Neutrophil (primary cell): ENCODE results near the gene CABYR.
"Not testable (repeated sequence)": the region's sequence is repeated elsewhere in the genome, so short reads cannot be mapped to it uniquely, and the experiment has no call there.

Source experiments
- H3K27ac ChIP-seq: fragments of 200-600 bp; sonication (generic); 2 replicates; pipeline ENCODE4 v1.5.1; 2016; ENCODE audit warnings: mild to moderate bottlenecking, moderate library complexity
- H3K27me3 ChIP-seq: fragments of 200-600 bp; sonication (generic); 2 replicates; pipeline ENCODE4 v1.6.0; 2016; ENCODE audit warnings: mild to moderate bottlenecking
- H3K36me3 ChIP-seq: fragments of 200-600 bp; sonication (generic); 2 replicates; pipeline ENCODE4 v1.5.1; 2017
- H3K4me1 ChIP-seq, 2 experiments: fragments of 200-600 bp in 1 of 2; sonication (generic) in 1 of 2; 1 replicate in 1 of 2; 2 replicates in 1 of 2; pipeline versions ENCODE4 v1.5.1 to v1.6.1; 2013 to 2016; ENCODE audit warnings: low read depth in 1 of 2, low read length in 1 of 2, mild to moderate bottlenecking in 1 of 2, moderate library complexity in 1 of 2; ENCODE audit not compliant: control insufficient read depth in 1 of 2, insufficient read depth in 1 of 2
- H3K4me3 ChIP-seq, 2 experiments: fragments of 200-600 bp in 1 of 2; sonication (generic) in 1 of 2; 1 replicate in 1 of 2; 2 replicates in 1 of 2; pipeline ENCODE4 v1.5.1; 2013 to 2016; ENCODE audit warnings: low read depth in 1 of 2, low read length in 1 of 2, mild to moderate bottlenecking in 1 of 2, moderate library complexity in 1 of 2
- H3K9me3 ChIP-seq: fragments of 200-600 bp; sonication (generic); 2 replicates; pipeline ENCODE4 v1.5.1; 2016
- TF ChIP-seq, protein P1 (sequence below): fragments of 200-600 bp; sonication (generic); IDR thresholded peaks from 2 replicates; pipeline ENCODE4 v1.5.1; 2016; ENCODE audit warnings: antibody characterized with exemption

CABYR gene

DNA sequence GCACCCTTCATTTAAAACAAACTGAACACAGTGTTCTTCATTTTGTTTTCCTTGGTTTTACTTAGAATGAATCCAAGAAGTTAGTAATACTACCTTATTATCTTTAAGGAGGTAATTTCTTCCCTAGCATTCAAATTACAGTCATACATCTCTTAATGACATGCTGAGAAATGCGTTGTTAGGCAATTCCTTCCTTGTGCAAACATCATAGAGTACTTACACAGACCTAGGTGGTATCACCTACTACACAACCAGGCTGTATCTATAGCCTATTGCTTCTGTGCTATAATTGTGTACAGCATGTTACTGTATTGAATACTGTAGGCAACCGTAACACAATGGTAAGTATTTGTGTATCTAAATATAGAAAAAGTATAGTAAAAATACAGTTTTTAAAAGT lies 8.4 kb upstream of the CABYR start:
- Histone ChIP-seq H3K4me3 (no peak overlapping the region), H3K27me3 (no peaks in the 10 kb centered on the region), H3K9me3 (no peaks in the 10 kb centered on the region), H3K4me1 (no peaks in the 10 kb centered on the region), H3K36me3 (peaks cover 61% of the 10 kb centered on the region), H3K27ac (no peak overlapping the region)
- TF ChIP-seq, protein P1, sequence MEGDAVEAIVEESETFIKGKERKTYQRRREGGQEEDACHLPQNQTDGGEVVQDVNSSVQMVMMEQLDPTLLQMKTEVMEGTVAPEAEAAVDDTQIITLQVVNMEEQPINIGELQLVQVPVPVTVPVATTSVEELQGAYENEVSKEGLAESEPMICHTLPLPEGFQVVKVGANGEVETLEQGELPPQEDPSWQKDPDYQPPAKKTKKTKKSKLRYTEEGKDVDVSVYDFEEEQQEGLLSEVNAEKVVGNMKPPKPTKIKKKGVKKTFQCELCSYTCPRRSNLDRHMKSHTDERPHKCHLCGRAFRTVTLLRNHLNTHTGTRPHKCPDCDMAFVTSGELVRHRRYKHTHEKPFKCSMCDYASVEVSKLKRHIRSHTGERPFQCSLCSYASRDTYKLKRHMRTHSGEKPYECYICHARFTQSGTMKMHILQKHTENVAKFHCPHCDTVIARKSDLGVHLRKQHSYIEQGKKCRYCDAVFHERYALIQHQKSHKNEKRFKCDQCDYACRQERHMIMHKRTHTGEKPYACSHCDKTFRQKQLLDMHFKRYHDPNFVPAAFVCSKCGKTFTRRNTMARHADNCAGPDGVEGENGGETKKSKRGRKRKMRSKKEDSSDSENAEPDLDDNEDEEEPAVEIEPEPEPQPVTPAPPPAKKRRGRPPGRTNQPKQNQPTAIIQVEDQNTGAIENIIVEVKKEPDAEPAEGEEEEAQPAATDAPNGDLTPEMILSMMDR = no peak

DNA sequence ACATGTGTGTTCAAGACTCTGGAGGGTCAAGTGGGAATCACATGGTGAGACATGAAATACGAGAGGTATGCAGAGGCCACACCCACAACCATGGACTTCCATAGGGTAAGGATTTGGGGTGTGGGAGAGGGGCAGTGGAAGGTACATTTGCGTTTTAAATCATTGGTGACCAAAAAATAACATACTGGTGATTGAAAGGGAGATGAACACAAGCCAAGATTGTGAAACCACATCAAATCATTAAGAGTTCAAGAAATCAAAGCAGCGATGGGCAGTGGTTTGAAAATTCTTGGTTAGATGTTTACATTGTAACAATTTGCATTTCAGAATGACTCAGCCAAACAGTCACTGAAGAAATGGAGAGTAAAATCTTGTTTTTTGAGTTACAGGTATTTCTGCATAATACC lies 1.9 kb upstream of the CABYR start:
- TF ChIP-seq, protein P1 = no peak
- H3K27me3 ChIP-seq = peaks cover 37% of the 10 kb centered on the region
- peaks cover 15% of the 10 kb centered on the region for H3K36me3 ChIP-seq
- H3K4me3 ChIP-seq = no peak overlapping the region
- H3K27ac ChIP-seq = no peak overlapping the region
- no peaks in the 10 kb centered on the region for H3K9me3 ChIP-seq
- peaks cover 13 to 14% of the 10 kb centered on the region in 2 experiments for H3K4me1 ChIP-seq

DNA sequence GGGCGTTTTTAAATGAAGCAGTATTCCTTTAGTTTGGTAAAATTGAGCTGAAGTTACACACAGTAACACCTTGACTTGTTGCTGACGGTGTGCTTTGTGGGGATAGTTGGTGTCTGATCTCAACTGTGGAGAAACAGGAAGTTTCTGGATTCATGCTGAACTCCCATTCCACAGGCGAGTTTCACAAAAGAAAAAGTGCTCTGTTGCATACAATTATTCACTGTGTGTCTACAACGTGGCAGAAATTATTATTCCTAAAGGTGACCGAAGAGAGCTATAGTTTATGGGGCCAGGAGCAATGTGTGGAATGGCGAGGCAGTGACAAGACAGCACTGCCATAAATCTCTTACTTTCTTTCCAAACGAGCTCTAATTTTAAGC lies 463 bp upstream of the CABYR start:
- H3K9me3 ChIP-seq = no peaks in the 10 kb centered on the region
- H3K36me3 ChIP-seq = peaks cover 2% of the 10 kb centered on the region
- H3K4me3 ChIP-seq = peak overlapping the region; percentile 58 to 64
- peaks cover 37% of the 10 kb centered on the region for H3K27me3 ChIP-seq
- no peak overlapping the region for H3K27ac ChIP-seq
- TF ChIP-seq, protein P1 = no peak
- H3K4me1 ChIP-seq = peaks cover 13 to 14% of the 10 kb centered on the region in 2 experiments

- Histone ChIP-seq H3K9me3 (no peaks in the 10 kb centered on the region), H3K27ac (no peak overlapping the region), H3K36me3 (no peaks in the 10 kb centered on the region), H3K4me3 (no peak overlapping the region), H3K27me3 (peaks cover 37% of the 10 kb centered on the region), H3K4me1 (peaks cover 13 to 14% of the 10 kb centered on the region in 2 experiments)
- TF ChIP-seq, protein P1 = no peak
These were observed 1.8 kb downstream of the CABYR start for GRCh38 chr18:24140697-24141096.

DNA sequence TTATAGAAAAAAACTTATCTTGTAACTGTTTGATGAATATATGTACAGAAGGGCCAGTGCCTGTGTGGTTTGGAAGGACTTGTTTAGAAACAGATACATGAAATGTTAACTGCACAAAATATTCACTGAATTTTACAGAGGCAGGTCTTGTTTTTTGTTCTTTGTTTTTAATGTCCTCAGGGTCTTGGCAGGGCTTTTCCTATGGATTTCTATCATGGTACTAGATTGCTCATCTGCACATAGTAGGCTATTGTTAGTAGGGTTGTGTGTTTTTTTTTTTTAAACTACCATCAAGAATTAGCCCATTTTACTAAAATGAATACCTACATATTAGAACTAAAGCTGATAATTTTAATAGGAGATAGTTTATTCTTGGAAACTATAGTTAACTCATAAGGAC lies 3.5 kb downstream of the CABYR start:
- TF ChIP-seq, protein P1 = no peak
- H3K27me3 ChIP-seq = peaks cover 37% of the 10 kb centered on the region

GRCh38 chr18:24149591-24149990 lies 10.7 kb downstream of the CABYR start:
- H3K9me3 ChIP-seq, H3K27ac ChIP-seq, H3K27me3 ChIP-seq, H3K4me1 ChIP-seq, H3K4me3 ChIP-seq: not testable (repeated sequence)
- H3K36me3 ChIP-seq = peaks cover 20% of the 10 kb centered on the region

More for the DNA sequence above, 3.5 kb downstream of the CABYR start:
- H3K9me3 ChIP-seq = no peaks in the 10 kb centered on the region
- H3K4me1 ChIP-seq = peaks cover 13 to 14% of the 10 kb centered on the region in 2 experiments
- no peak overlapping the region for H3K4me3 ChIP-seq
- no peak overlapping the region for H3K27ac ChIP-seq
- no peaks in the 10 kb centered on the region for H3K36me3 ChIP-seq
